Lung (tissue), 16 donors: Measurements from ENCODE around the gene NDC1. TPM values are rescaled to one million over a fixed set of nuclear protein-coding genes. Genes with fewer than 3 reads are reported as not detected.
A peak's percentile ranks its signal among the peaks of the same experiment; 100 is the strongest.
"Not testable (repeated sequence)": the region's sequence is repeated elsewhere in the genome, so short reads cannot be mapped to it uniquely, and the experiment has no call there.

Experiments
- ATAC-seq: fragments of 200-7000 bp; cut with Tn5 transposase; one replicate; pipeline ENCODE4 v1.9.1; 2020; ENCODE audit warnings: moderate number of reproducible peaks; ENCODE audit not compliant: insufficient read depth, low FRiP score
- DNase-seq, 3 donors: peaks; one replicate each; pipeline ENCODE4 v3.0.0-alpha.2; 2013 to 2017
- H3K27ac ChIP-seq, 2 donors: one replicate each; pipeline ENCODE4 v1.5.1; 2013; ENCODE audit warnings: mild to moderate bottlenecking in 2 of 2, moderate library complexity in 2 of 2, control low read depth in 1 of 2, inconsistent platforms in 1 of 2, low read depth in 1 of 2, low read length in 1 of 2
- H3K27me3 ChIP-seq, 3 donors: one replicate each; pipeline ENCODE4 v1.5.1; 2013; ENCODE audit warnings: low read length in 2 of 3; ENCODE audit not compliant: control insufficient read depth in 3 of 3, insufficient read depth in 3 of 3
- H3K36me3 ChIP-seq, 4 donors: one replicate each; pipeline ENCODE4 v1.5.1; 2013; ENCODE audit warnings: low read length in 4 of 4, mild to moderate bottlenecking in 1 of 4, moderate library complexity in 1 of 4; ENCODE audit not compliant: control insufficient read depth in 4 of 4, insufficient read depth in 4 of 4
- H3K4me1 ChIP-seq, 5 donors: one replicate each; pipeline ENCODE4 v1.5.1; 2013; ENCODE audit warnings: low read length in 5 of 5, mild to moderate bottlenecking in 2 of 5, moderate library complexity in 1 of 5; ENCODE audit not compliant: control insufficient read depth in 5 of 5, insufficient read depth in 5 of 5
- H3K4me3 ChIP-seq: one replicate; pipeline ENCODE4 v1.5.1; 2013; ENCODE audit warnings: mild to moderate bottlenecking, control low read depth, moderate library complexity
- H3K9ac ChIP-seq, 2 donors: one replicate each; pipeline ENCODE4 v1.5.1; 2013; ENCODE audit warnings: low read length in 2 of 2, control low read depth in 1 of 2; ENCODE audit not compliant: insufficient read depth in 1 of 2
- H3K9me3 ChIP-seq, 4 donors: one replicate each; pipeline ENCODE4 v1.5.1; 2013; ENCODE audit warnings: low read length in 3 of 4, mild to moderate bottlenecking in 1 of 4, moderate library complexity in 1 of 4; ENCODE audit not compliant: control insufficient read depth in 4 of 4, insufficient read depth in 3 of 4
- CTCF ChIP-seq: IDR thresholded peaks from 2 replicates; pipeline ENCODE4 v1.5.1; 2012; ENCODE audit warnings: mild to moderate bottlenecking; ENCODE audit errors: control extremely low read depth, extremely low read depth
- WGBS, 2 donors: extraction: QIAGEN DNeasy Blood & Tissue Kit; methylation state at CpG; one replicate each; pipeline ENCODE4 v1.1.7; 2013; 5-methylcytosine and 5-hydroxymethylcytosine counted together
- long read RNA-seq, 5 donors: transcript quantifications; one replicate each; lab custom pipeline, GENCODE V29; 2026
- polyA plus RNA-seq, 2 donors: library from polyadenylated mRNA; stranded (reverse); fragments of 200-250 nt; gene quantifications; one replicate each; pipeline ENCODE4 v1.2.1, GENCODE V29; 2013
- total RNA-seq, 2 donors: library from RNA; depleted of rRNA in 1 of 2; stranded (reverse); fragments of >200 nt in 1 of 2; gene quantifications; one replicate each; pipeline ENCODE4 v1.2.1, GENCODE V29; 2014 to 2021
- donor health status: control.
- donor health status: control.
- donor health status: Bipolar disorder and iron deficiency.
- donor health status: healthy.
- donor health status: DM: yes; HTN: yes; CAD: no.

The NDC1 gene
- total RNA-seq (10 to 100 TPM in 1 of 2 donors, 1 to 10 TPM in 1; 8.7 to 16.7 TPM), polyA plus RNA-seq (1 to 10 TPM; 3.9 to 6.4 TPM)
- long read RNA-seq, donor 1, full-length matches to known transcripts, result 4 of 4 reads
- long read RNA-seq, donor 1, partial matches to known transcripts, result 0 of 4 reads
- long read RNA-seq, donor 1, other reads (novel, unspliced or antisense), result 0 of 4 reads
- long read RNA-seq, donor 2, full-length matches to known transcripts, result 1 of 1 reads
- long read RNA-seq, donor 2, partial matches to known transcripts, result 0 of 1 reads
- long read RNA-seq, donor 2, other reads (novel, unspliced or antisense), result 0 of 1 reads
- long read RNA-seq, donor 3, result 0 reads
- long read RNA-seq, donor 4, result 0 reads
- long read RNA-seq, donor 5, full-length matches to known transcripts, result 2 of 2 reads
- long read RNA-seq, donor 5, partial matches to known transcripts, result 0 of 2 reads
- long read RNA-seq, donor 5, other reads (novel, unspliced or antisense), result 0 of 2 reads

GRCh38 chr1:53837924-53838653 lies at the start of gene NDC1:
NDC1 (minus strand) TSS chr1:53838296; CDS start chr1:53838261, 35 bp downstream.
- ATAC-seq, result peak; percentile 97
- WGBS, 2 donors, result 0 to 1% methylated on average over 59 of the region's 59 CpGs

GRCh38 chr1:53883600-53883999 lies 45.5 kb upstream of the NDC1 start:
- DNase-seq, H3K9me3 ChIP-seq, H3K9ac ChIP-seq, ATAC-seq, H3K27ac ChIP-seq, H3K4me1 ChIP-seq, H3K4me3 ChIP-seq, H3K27me3 ChIP-seq: not testable (repeated sequence)
- peaks cover 0 to 18% (median 9%) of the 10 kb centered on the region in 4 donors for H3K36me3 ChIP-seq
- WGBS, 2 donors, result 96 to 99% methylated on average over 6 of the region's 6 CpGs

More at GRCh38 chr1:53837924-53838653, at the start of gene NDC1:
- H3K27ac ChIP-seq, result peak within 1 kb of the TSS; percentile 95 to 99
- no peaks in the 10 kb centered on the region for H3K36me3 ChIP-seq
- H3K4me1 ChIP-seq, result peaks cover 0 to 3% (median 2%) of the 10 kb centered on the region in 5 donors
- no peak for TF ChIP-seq CTCF
- peak within 1 kb of the TSS; percentile 46 to 77 for H3K9ac ChIP-seq
- H3K27me3 ChIP-seq, result no peaks in the 10 kb centered on the region
- DNase-seq, result peak; percentile 94 to 98 (median 98)
- peaks cover 0 to 3% (median under 1%) of the 10 kb centered on the region in 4 donors for H3K9me3 ChIP-seq
- H3K4me3 ChIP-seq, result peak within 1 kb of the TSS; percentile 98

- not testable (repeated sequence) for H3K4me3 ChIP-seq, ATAC-seq, H3K27me3 ChIP-seq, DNase-seq, H3K27ac ChIP-seq, H3K9ac ChIP-seq, H3K9me3 ChIP-seq, H3K4me1 ChIP-seq
- 98 to 99% methylated on average over 2 of the region's 2 CpGs for WGBS, 2 donors
- H3K36me3 ChIP-seq, result peaks cover 0 to 23% (median 12%) of the 10 kb centered on the region in 4 donors
These were observed 43.8 kb upstream of the NDC1 start for GRCh38 chr1:53881853-53882252.

GRCh38 chr1:53878492-53879105 lies 40.5 kb upstream of the NDC1 start:
- H3K4me1 ChIP-seq, result no peaks in the 10 kb centered on the region
- DNase-seq, result peak in 2 of 3 donors; percentile 44 to 57
- no peak for ATAC-seq
- no peaks in the 10 kb centered on the region for H3K27me3 ChIP-seq
- H3K4me3 ChIP-seq, result no peak overlapping the region
- WGBS, 2 donors, result 53 to 60% methylated on average over 5 of the region's 5 CpGs
- H3K9ac ChIP-seq, result no peak overlapping the region
- H3K27ac ChIP-seq, result no peak overlapping the region
- peak; percentile 17 for TF ChIP-seq CTCF
- H3K9me3 ChIP-seq, result no peaks in the 10 kb centered on the region
- H3K36me3 ChIP-seq, result peaks cover 0 to 22% (median 17%) of the 10 kb centered on the region in 4 donors

GRCh38 chr1:53875150-53875549 lies 37.1 kb upstream of the NDC1 start:
- not testable (repeated sequence) for H3K4me3 ChIP-seq, H3K27ac ChIP-seq, DNase-seq, ATAC-seq, H3K9me3 ChIP-seq, H3K4me1 ChIP-seq, H3K27me3 ChIP-seq, H3K9ac ChIP-seq
- 95 to 100% methylated on average over 2 of the region's 2 CpGs for WGBS, 2 donors
- peaks cover 5 to 32% (median 17%) of the 10 kb centered on the region in 4 donors for H3K36me3 ChIP-seq
